GM12878 (cell line): ENCODE results near the gene RTP3. TPM values are rescaled to one million over a fixed set of nuclear protein-coding genes. Genes with fewer than 3 reads are reported as not detected.

ENCODE experiments used
- ATAC-seq: fragments of 200-7000 bp; cut with Tn5 transposase; 3 replicates; pipeline ENCODE4 v1.9.1; 2020; ENCODE audit warnings: mild to moderate bottlenecking, moderate library complexity
- BruUV-seq: library from RNA; stranded (reverse); fragments of 400-500 nt; replicated peaks from 2 replicates; lab custom pipeline; 2021; lab: Mats Ljungman, UMichigan
- CTCF ChIA-PET: fragments of 300-600 bp; sonication (Branson Sonifier 250); formaldehyde crosslinking; extraction: SDS; loops from one replicate; lab custom pipeline; 2021; ENCODE audit warnings: inconsistent platforms; lab: Yijun Ruan, JAX
- POLR2A ChIA-PET: fragments of 350-600 bp; formaldehyde crosslinking; extraction: SDS; loops from one replicate; lab custom pipeline; 2021; ENCODE audit warnings: inconsistent platforms; lab: Charles Lee
- RAD21 ChIA-PET: fragments of 300-600 bp; sonication (Branson Sonifier 250); formaldehyde crosslinking; loops from one replicate; lab custom pipeline; 2023; ENCODE audit warnings: antibody characterized with exemption; ENCODE audit not compliant: unreplicated experiment; lab: Charles Lee
- SMC1A ChIA-PET: fragments of 300-600 bp; sonication (Branson Sonifier 250); formaldehyde crosslinking; loops from one replicate; lab custom pipeline; 2023; ENCODE audit not compliant: unreplicated experiment, uncharacterized antibody; lab: Charles Lee
- DNase-seq: peaks from one replicate; pipeline ENCODE4 v3.0.0-alpha.2; 2011; ENCODE audit warnings: low read depth, low spot score
- FAIRE-seq: peaks from 3 replicates; lab custom pipeline; 2011; peaks lifted over from hg19 to GRCh38; lab: Jason Lieb, UNC
- H2AFZ ChIP-seq: 2 replicates; pipeline ENCODE4 v1.6.0; 2011; ENCODE audit warnings: low read depth, low read length, control low read depth; ENCODE audit not compliant: control insufficient read depth
- H3K27ac ChIP-seq: 2 replicates; pipeline ENCODE4 v1.5.1; 2011; ENCODE audit warnings: control low read depth; ENCODE audit not compliant: control insufficient read depth, insufficient read depth
- H3K27me3 ChIP-seq, 2 experiments: replicated peaks in 1 of 2; 2 replicates each; pipeline versions ENCODE4 v1.6.0 to v1.6.1; 2011; ENCODE audit warnings: low read length in 1 of 2; ENCODE audit not compliant: control insufficient read depth in 2 of 2, insufficient read depth in 2 of 2
- H3K36me3 ChIP-seq, 2 experiments: 2 replicates each; pipeline ENCODE4 v1.5.1; 2011; ENCODE audit warnings: low read length in 1 of 2; ENCODE audit not compliant: control insufficient read depth in 2 of 2, insufficient read depth in 2 of 2
- H3K4me1 ChIP-seq: 2 replicates; pipeline ENCODE4 v1.6.1; 2011; ENCODE audit warnings: mild to moderate bottlenecking, low read length, moderate library complexity, mixed read lengths; ENCODE audit not compliant: control insufficient read depth, insufficient read depth
- H3K4me2 ChIP-seq: 2 replicates; pipeline ENCODE4 v1.6.0; 2011; ENCODE audit warnings: control low read depth; ENCODE audit not compliant: control insufficient read depth, insufficient read depth
- H3K4me3 ChIP-seq: fragments of 200-600 bp; sonication (generic); 2 replicates; pipeline ENCODE4 v1.5.1; 2016
- H3K79me2 ChIP-seq: 2 replicates; pipeline ENCODE4 v1.6.0; 2011; ENCODE audit warnings: low read length; ENCODE audit not compliant: control insufficient read depth, insufficient read depth
- H3K9ac ChIP-seq: 2 replicates; pipeline ENCODE4 v1.8.0; 2011; ENCODE audit warnings: low read length, control low read depth, mixed read lengths; ENCODE audit not compliant: control insufficient read depth, insufficient read depth
- H3K9me3 ChIP-seq: replicated peaks from 3 replicates; pipeline ENCODE4 v1.5.1; 2011; ENCODE audit warnings: mild to moderate bottlenecking, low read length; ENCODE audit not compliant: control insufficient read depth, insufficient read depth
- H4K20me1 ChIP-seq: 2 replicates; pipeline ENCODE4 v1.6.0; 2011; ENCODE audit not compliant: control insufficient read depth, insufficient read depth
- CEBPB ChIP-seq, 2 experiments: fragments of 150-350 bp in 1 of 2; IDR thresholded peaks; 2 replicates each; pipeline ENCODE4 v1.6.1; 2012 to 2014; ENCODE audit warnings: low read depth in 2 of 2, low read length in 2 of 2, borderline replicate concordance in 1 of 2, inconsistent platforms in 1 of 2
- CREB1 ChIP-seq: IDR thresholded peaks from 2 replicates; pipeline ENCODE4 v1.6.1; 2012; ENCODE audit warnings: low read depth, mild to moderate bottlenecking, inconsistent platforms
- PAX5 ChIP-seq: IDR thresholded peaks from 2 replicates; pipeline ENCODE4 v1.6.1; 2011; ENCODE audit warnings: low read depth, low read length, borderline replicate concordance
- RELA ChIP-seq: fragments of 450-650 bp; IDR thresholded peaks from 2 replicates; pipeline ENCODE4 v1.8.0; 2014; ENCODE audit warnings: borderline replicate concordance; ENCODE audit not compliant: partially characterized antibody
- SPI1 ChIP-seq: IDR thresholded peaks from 2 replicates; pipeline ENCODE4 v1.6.1; 2011; ENCODE audit warnings: low read depth, mild to moderate bottlenecking, low read length, moderate library complexity, borderline replicate concordance; ENCODE audit not compliant: insufficient read depth
- SREBF1 ChIP-seq: IDR thresholded peaks from 2 replicates; pipeline ENCODE4 v1.6.1; 2012; ENCODE audit warnings: mild to moderate bottlenecking, low read length
- SRF ChIP-seq, 2 experiments: IDR thresholded peaks; 2 replicates each; pipeline ENCODE4 v1.6.1; 2011; ENCODE audit warnings: low read depth in 2 of 2, low read length in 2 of 2, mild to moderate bottlenecking in 1 of 2, moderate library complexity in 1 of 2
- TCF12 ChIP-seq: IDR thresholded peaks from 2 replicates; pipeline ENCODE4 v1.6.1; 2011; ENCODE audit warnings: low read depth, mild to moderate bottlenecking, low read length
- WRNIP1 ChIP-seq: IDR thresholded peaks from 2 replicates; pipeline ENCODE4 v1.6.1; 2011; ENCODE audit warnings: low read depth, low read length, improper control_type of control experiment, borderline replicate concordance
- YY1 ChIP-seq: IDR thresholded peaks from 2 replicates; pipeline ENCODE4 v1.6.1; 2011; ENCODE audit warnings: low read depth, mild to moderate bottlenecking, low read length
- ZZZ3 ChIP-seq: IDR thresholded peaks from 2 replicates; pipeline ENCODE4 v1.6.1; 2011; ENCODE audit warnings: low read depth; ENCODE audit not compliant: control insufficient read depth, insufficient read length
- WGBS: methylation state at CpG from one replicate; pipeline ENCODE4 v1.1.6; 2016; ENCODE audit warnings: low lambda C conversion rate; ENCODE audit not compliant: insufficient replicate concordance, insufficient coverage; ENCODE audit errors: missing lambda C conversion rate; 5-methylcytosine and 5-hydroxymethylcytosine counted together
- in situ Hi-C: fragments of 300-500 bp; cut with MboI; formaldehyde crosslinking; loops from 9 replicates; pipeline ENCODE4 v1.14.3; 2018; ENCODE audit warnings: mixed read lengths
- intact Hi-C: fragments of 100-400 bp; cut with micrococcal nuclease; formaldehyde crosslinking; loops from one replicate; pipeline ENCODE4 v1.14.2; 2022; ENCODE audit not compliant: unreplicated experiment
- polyA plus RNA-seq, 11 experiments: library from polyadenylated mRNA; depleted of rRNA in 4 of 11; unstranded in 6 of 11; stranded (reverse) in 5 of 11; fragments of >200 nt; fragmentation: Nextera tagmentation in 4 of 11; fragmentation: Illumina TruSeq in 1 of 11; extraction: Ambion mirVana in 4 of 11; extraction: Trizol in 1 of 11; gene quantifications; 1 replicate in 1 of 11; 2 replicates in 10 of 11; pipeline versions ENCODE4 v1.2.1 to v1.2.3, GENCODE V29; 2011 to 2016; ENCODE audit warnings: inconsistent platforms in 2 of 11, missing spikeins in 2 of 11, low read depth in 1 of 11
- total RNA-seq, 4 experiments: library from RNA; depleted of rRNA in 3 of 4; stranded (reverse); fragments of >200 nt in 3 of 4; fragmentation: Illumina TruSeq in 1 of 4; extraction: Trizol in 1 of 4; gene quantifications; 2 replicates each; pipeline versions ENCODE4 v1.2.1 to v1.2.3, GENCODE V29; 2013 to 2021
- TF ChIP-seq, protein P1 (sequence below): fragments of 450-650 bp; formaldehyde crosslinking; IDR thresholded peaks from 2 replicates; pipeline ENCODE4 v1.5.0; 2022; ENCODE audit warnings: mild to moderate bottlenecking, missing genetic modification characterization
- TF ChIP-seq, protein P2 (sequence below): fragments of 450-650 bp; conservative IDR thresholded peaks from 2 replicates; pipeline ENCODE4 v1.6.1; 2017; ENCODE audit warnings: mild to moderate bottlenecking, moderate library complexity

The RTP3 gene
- total and polyA plus RNA-seq, 10 of the 15 experiments (the other 5 are each of a cell fraction or from before 2014, with no cell fraction given): 0.06 TPM; not detected in 9

DNA sequence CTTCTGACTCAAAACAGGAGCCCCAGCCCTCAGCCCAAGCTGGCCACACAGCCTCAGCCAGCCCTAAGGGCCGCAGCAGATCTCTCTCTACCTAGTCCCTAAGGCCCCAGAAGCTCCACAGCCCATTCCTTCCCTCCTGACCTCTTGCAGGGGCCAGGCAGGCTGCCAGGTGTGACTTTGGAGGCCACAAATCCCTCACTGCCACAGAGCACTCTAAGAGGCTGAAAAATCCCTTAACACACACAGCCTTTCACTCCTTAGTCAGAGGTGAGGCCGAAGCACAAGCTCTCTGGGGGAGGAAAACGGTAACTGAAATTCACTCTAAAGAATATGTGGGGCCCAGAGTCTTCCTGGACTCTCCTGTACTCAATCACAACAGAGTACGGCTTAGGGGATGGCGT, 45.0 kb downstream of the RTP3 start (continued):
- no peak for TF ChIP-seq ZZZ3
- TF ChIP-seq SREBF1: no peak
- no peak for TF ChIP-seq YY1
- no peak for TF ChIP-seq CEBPB (IDR thresholded peaks at IDR 0.05; ENCODE audit: borderline replicate concordance in 1 of 2, low read depth in 2 of 2, low read length in 2 of 2)
- TF ChIP-seq TCF12: no peak
- TF ChIP-seq, protein P1, sequence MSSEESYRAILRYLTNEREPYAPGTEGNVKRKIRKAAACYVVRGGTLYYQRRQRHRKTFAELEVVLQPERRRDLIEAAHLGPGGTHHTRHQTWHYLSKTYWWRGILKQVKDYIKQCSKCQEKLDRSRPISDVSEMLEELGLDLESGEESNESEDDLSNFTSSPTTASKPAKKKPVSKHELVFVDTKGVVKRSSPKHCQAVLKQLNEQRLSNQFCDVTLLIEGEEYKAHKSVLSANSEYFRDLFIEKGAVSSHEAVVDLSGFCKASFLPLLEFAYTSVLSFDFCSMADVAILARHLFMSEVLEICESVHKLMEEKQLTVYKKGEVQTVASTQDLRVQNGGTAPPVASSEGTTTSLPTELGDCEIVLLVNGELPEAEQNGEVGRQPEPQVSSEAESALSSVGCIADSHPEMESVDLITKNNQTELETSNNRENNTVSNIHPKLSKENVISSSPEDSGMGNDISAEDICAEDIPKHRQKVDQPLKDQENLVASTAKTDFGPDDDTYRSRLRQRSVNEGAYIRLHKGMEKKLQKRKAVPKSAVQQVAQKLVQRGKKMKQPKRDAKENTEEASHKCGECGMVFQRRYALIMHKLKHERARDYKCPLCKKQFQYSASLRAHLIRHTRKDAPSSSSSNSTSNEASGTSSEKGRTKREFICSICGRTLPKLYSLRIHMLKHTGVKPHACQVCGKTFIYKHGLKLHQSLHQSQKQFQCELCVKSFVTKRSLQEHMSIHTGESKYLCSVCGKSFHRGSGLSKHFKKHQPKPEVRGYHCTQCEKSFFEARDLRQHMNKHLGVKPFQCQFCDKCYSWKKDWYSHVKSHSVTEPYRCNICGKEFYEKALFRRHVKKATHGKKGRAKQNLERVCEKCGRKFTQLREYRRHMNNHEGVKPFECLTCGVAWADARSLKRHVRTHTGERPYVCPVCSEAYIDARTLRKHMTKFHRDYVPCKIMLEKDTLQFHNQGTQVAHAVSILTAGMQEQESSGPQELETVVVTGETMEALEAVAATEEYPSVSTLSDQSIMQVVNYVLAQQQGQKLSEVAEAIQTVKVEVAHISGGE (CRISPR knock-in tag): no peak
- no peak for TF ChIP-seq PAX5
- no peak for TF ChIP-seq CREB1

- no peaks in the 10 kb centered on the region for H3K27me3 ChIP-seq
- FAIRE-seq (no peak), ATAC-seq (no peak), DNase-seq (no peak)
- H4K20me1 ChIP-seq: no peaks in the 10 kb centered on the region
- intact Hi-C loops: no loop called here
- WGBS: 98% methylated on average over 17 of the region's 17 CpGs
- no peaks in the 10 kb centered on the region for H3K36me3 ChIP-seq
- ChIA-PET POLR2A (no interaction called here), SMC1A (interaction anchor here (1.1 kb wide), 1 partner anchor 14 kb away, joined by 3 read pairs; no protein-coding TSS in a partner anchor), CTCF (interaction anchor here (0.8 kb wide), 1 partner anchor 13 kb away, joined by 3 read pairs; no protein-coding TSS in a partner anchor), RAD21 (no interaction called here)
- BruUV-seq: no TSS peak
- no peak overlapping the region for H3K27ac ChIP-seq
- in situ Hi-C loops: no loop called here
- no peak overlapping the region for H3K9ac ChIP-seq
- no peak overlapping the region for H3K4me3 ChIP-seq
- no peaks in the 10 kb centered on the region; the same call in 2 of the 3 replicates for H3K9me3 ChIP-seq
- H3K4me2 ChIP-seq: no peak overlapping the region
- H2AFZ ChIP-seq: no peak overlapping the region
- peaks cover 16% of the 10 kb centered on the region for H3K4me1 ChIP-seq
- H3K79me2 ChIP-seq: no peaks in the 10 kb centered on the region
- TF ChIP-seq, protein P2, sequence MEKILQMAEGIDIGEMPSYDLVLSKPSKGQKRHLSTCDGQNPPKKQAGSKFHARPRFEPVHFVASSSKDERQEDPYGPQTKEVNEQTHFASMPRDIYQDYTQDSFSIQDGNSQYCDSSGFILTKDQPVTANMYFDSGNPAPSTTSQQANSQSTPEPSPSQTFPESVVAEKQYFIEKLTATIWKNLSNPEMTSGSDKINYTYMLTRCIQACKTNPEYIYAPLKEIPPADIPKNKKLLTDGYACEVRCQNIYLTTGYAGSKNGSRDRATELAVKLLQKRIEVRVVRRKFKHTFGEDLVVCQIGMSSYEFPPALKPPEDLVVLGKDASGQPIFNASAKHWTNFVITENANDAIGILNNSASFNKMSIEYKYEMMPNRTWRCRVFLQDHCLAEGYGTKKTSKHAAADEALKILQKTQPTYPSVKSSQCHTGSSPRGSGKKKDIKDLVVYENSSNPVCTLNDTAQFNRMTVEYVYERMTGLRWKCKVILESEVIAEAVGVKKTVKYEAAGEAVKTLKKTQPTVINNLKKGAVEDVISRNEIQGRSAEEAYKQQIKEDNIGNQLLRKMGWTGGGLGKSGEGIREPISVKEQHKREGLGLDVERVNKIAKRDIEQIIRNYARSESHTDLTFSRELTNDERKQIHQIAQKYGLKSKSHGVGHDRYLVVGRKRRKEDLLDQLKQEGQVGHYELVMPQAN: no peak
- TF ChIP-seq, protein P1 (CRISPR knock-in tag): no peak
- TF ChIP-seq PAX5 (no peak), SRF (IDR thresholded peaks at IDR 0.05; ENCODE audit: low read depth in 2 of 2, low read length in 2 of 2) (no peak), RELA (no peak), SPI1 (no peak), WRNIP1 (no peak)
Observed at GRCh38 chr3:46544771-46545503, 47.2 kb downstream of the RTP3 start.
